ENCODE measurements around the gene CACNA1H. TPM values are rescaled to one million over a fixed set of nuclear protein-coding genes. Genes with fewer than 3 reads are reported as not detected.

CACNA1H gene
- total RNA-seq, 4 donors from 2014 or later = 1.8 to 13.6 (median 10.2) TPM

DNA sequence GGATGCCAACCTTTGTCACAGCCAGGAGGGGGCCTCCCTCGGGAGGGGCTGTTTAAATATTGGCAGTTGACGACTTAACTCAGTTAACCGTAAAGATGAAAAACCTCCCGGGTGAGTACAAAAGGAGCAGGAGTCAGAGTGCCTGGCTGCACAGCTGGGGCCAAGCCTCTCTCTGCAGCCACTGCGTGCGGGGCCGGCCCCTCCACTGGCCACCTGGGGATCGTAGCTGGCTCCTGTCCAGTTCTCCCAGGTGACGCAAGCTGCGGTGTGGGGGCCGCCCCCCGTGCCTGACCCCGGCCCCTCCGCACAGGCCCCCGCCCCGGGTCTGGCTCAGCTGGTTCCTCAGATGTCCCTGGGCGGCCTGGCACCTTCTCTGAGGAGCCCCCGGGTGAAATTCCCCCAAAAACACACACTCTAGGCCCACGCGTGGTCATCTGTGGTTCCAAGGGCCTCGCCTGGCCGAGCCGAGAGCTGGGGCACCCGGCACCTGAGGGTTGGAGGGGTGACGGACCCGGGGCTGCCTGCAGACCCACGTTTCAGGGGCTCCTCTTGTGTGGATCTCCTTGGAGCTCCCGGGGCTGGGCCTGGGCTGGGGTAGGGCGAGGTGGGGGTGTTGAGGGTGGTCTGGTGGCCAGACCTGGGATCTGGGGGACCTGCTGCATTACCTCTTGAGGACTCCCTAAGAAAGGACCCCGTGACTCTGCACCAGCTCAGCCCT lies 7.4 kb upstream of the CACNA1H start:
- no peak for TF ChIP-seq CTCF (IDR thresholded peaks at IDR 0.05)
- DNase-seq (ENCODE audit: low spot score) (no peak), ATAC-seq (ENCODE audit: low FRiP score) (no peak)

DNA sequence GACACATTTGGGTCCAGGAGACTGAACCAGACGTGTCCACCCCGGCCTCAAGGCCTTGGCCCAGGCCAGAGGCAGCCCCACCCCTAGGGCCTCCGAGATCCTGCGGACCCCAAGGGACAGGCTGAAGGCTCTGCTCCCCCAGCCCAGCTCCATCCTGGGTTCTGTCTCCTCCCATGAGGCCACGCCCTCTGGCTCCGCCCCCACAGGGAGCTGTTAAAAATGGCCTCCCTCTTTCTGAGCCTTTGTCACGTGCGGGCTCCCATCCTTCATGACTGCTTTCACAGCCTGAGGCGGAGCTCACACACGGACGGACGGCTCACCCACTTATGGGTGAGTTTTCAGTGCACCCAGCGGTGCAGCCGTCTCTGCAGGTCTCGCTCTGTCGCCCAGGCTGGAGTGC lies 6.5 kb upstream of the CACNA1H start:
- TF ChIP-seq CTCF (IDR thresholded peaks at IDR 0.05) = no peak

GRCh38 chr16:1147027-1147426 lies 5.9 kb upstream of the CACNA1H start:
- DNase-seq (ENCODE audit: low spot score) (no peak), ATAC-seq (ENCODE audit: low FRiP score) (no peak)
- TF ChIP-seq CTCF (IDR thresholded peaks at IDR 0.05) = no peak

More for the DNA sequence above, 6.5 kb upstream of the CACNA1H start:
- DNase-seq (ENCODE audit: low spot score) (no peak), ATAC-seq (ENCODE audit: low FRiP score) (no peak)

DNA sequence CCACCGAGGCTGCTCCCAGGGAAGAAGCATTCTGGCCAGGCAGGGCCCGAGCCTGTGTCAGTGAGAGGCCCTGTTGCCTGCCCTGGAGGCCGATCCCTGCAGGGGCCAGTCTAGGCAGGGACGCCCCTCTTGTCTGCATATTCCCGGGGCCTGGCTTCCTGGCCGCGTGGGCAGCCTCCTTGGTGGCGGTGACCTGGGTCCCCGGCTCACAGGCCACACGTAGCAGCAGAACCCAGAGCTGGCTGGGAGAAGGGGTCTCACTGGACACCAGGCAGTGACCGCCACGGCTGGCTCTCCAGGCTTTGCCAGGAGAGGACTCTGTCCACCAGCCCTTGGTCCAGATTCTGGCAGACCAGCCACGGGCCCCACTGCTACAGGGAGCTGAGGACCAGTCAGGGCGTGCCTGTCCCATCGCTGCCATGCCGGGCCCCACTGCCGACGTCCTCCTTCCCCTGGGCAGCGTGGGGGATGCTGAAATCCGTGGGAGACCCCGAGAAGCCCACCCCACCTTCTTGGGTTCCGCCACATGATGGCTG lies 3.7 kb upstream of the CACNA1H start:
- no peak for TF ChIP-seq CTCF (IDR thresholded peaks at IDR 0.05)
- no peak for DNase-seq (ENCODE audit: low spot score)
- ATAC-seq (ENCODE audit: low FRiP score) = no peak

GRCh38 chr16:1150511-1150982 lies 2.4 kb upstream of the CACNA1H start:
- DNase-seq (ENCODE audit: low spot score) (no peak), ATAC-seq (ENCODE audit: low FRiP score) (no peak)
- TF ChIP-seq CTCF (IDR thresholded peaks at IDR 0.05) = no peak

DNA sequence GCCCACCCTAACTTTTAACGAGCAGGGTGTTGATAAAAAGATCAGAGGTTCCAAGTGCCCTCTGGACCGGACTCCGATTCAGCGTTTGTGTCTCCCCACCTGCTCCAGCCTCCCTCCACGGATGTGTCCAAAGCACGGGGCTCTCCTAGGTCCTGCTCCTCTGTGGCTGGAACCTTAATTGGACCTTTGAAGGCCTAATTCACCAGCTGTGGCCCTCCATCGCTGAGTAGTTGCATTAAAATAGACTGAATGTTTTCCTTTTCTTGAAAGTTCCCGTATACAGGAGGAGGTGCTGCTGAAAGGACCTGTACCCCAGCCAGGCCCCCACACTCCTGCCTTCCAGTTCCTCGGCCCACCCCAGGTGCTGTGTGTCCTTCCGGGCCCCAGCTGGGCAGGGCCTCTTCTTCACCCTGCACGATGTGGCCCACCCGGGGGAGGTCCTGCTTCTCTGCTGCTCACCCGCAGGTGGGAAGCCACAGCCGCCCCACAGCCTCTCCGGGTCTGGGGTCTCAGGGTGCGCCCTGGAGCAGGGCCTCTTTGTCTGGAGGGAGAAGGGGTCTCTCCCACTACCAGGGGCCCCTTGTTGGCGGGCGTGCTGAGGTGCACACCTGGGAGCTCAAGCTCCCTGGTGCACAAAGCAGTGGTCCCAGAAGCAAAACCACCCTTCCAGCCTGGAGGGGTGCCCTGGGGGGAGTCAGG lies 1.3 kb upstream of the CACNA1H start:
- TF ChIP-seq CTCF (IDR thresholded peaks at IDR 0.05) = no peak
- ATAC-seq (ENCODE audit: low FRiP score) (no peak), DNase-seq (ENCODE audit: low spot score) (no peak)
